Measurements from ENCODE around the gene HNRNPUL1. TPM values are rescaled to one million over a fixed set of nuclear protein-coding genes. Genes with fewer than 3 reads are reported as not detected.

HNRNPUL1 gene
- total and polyA plus RNA-seq, 12 donors = 55.5 to 151 (median 106) TPM

- 3 to 6% methylated on average over 27 to 32 of the region's 32 CpGs for WGBS, 2 donors
- Histone ChIP-seq H3K36me3 (peaks cover 0 to 16% (median 0%) of the 10 kb centered on the region in 9 donors), H3K27me3 (peaks cover 0 to 31% (median 5%) of the 10 kb centered on the region in 7 donors), H3K27ac (peak within 1 kb of the TSS; percentile 60 to 96 (median 93)), H3K4me3 (peak within 1 kb of the TSS; percentile 12 to 70 (median 65)), H3K4me1 (peaks cover 0 to 23% (median 3%) of the 10 kb centered on the region in 9 donors), H3K9me3 (no peaks in the 10 kb centered on the region)
- TF ChIP-seq CTCF (IDR thresholded peaks at IDR 0.05) = no peak
- intact Hi-C loops (cut with DNase I) = loop anchor here in 1 of 10 donors (5.0 kb wide), 1 partner anchor 33 kb away; no protein-coding TSS in a partner anchor
- ATAC-seq (peak; percentile 72 to 91 (median 84)), DNase-seq (peak; percentile 81 to 82)
Observed at GRCh38 chr19:41218615-41219507, 45.3 kb upstream of the HNRNPUL1 start, which contains the start of gene AXL. Gene AXL (plus strand): TSS chr19:41219223. CDS start chr19:41219393, 170 bp downstream.

- ATAC-seq (peak; percentile 1 to 53 (median 35)), DNase-seq (peak; percentile 59 to 67)
- Histone ChIP-seq H3K36me3 (peaks cover 0 to 20% (median 0%) of the 10 kb centered on the region in 9 donors), H3K9me3 (no peaks in the 10 kb centered on the region), H3K27ac (peak overlapping the region; percentile 60 to 96 (median 93)), H3K4me1 (peaks cover 0 to 23% (median 3%) of the 10 kb centered on the region in 9 donors), H3K27me3 (peaks cover 0 to 35% (median 5%) of the 10 kb centered on the region in 7 donors), H3K4me3 (peak overlapping the region; percentile 12 to 70 (median 65))
- intact Hi-C loops (cut with DNase I) = loop anchor here in 1 of 10 donors (5.0 kb wide), 1 partner anchor 32 kb away; no protein-coding TSS in a partner anchor
- WGBS, 2 donors = 22 to 30% methylated on average over 16 of the region's 16 CpGs
- TF ChIP-seq CTCF (IDR thresholded peaks at IDR 0.05) = no peak
Observed at GRCh38 chr19:41219924-41220567, 44.1 kb upstream of the HNRNPUL1 start.

- Histone ChIP-seq H3K27me3 (peaks cover 0 to 41% (median 5%) of the 10 kb centered on the region in 7 donors), H3K36me3 (peaks cover 0 to 20% (median 0%) of the 10 kb centered on the region in 9 donors), H3K9me3 (no peaks in the 10 kb centered on the region), H3K27ac (peak overlapping the region; percentile 43 to 96 (median 93)), H3K4me3 (peak overlapping the region in 9 of 10 donors; percentile 56 to 70 (median 67)), H3K4me1 (peaks cover 0 to 26% (median 3%) of the 10 kb centered on the region in 9 donors)
- WGBS, 2 donors = 62 to 68% methylated on average over 9 of the region's 9 CpGs
- ATAC-seq (no peak), DNase-seq (no peak)
- no peak for TF ChIP-seq CTCF (IDR thresholded peaks at IDR 0.05)
- intact Hi-C loops (cut with DNase I) = no loop called here
Observed at GRCh38 chr19:41220811-41221210, 43.4 kb upstream of the HNRNPUL1 start.

Measured in heart right ventricle (tissue), 16 donors.